H1 (cell line): ENCODE data around the gene R3HDM1. TPM values are rescaled to one million over a fixed set of nuclear protein-coding genes. Genes with fewer than 3 reads are reported as not detected.

Source experiments
- CTCF ChIA-PET: fragments of 300-600 bp; sonication (Branson Sonifier 250); formaldehyde crosslinking; loops from one replicate; lab custom pipeline; 2021; ENCODE audit not compliant: partially characterized antibody; lab: Charles Lee
- POLR2A ChIA-PET: fragments of 300-600 bp; sonication (Branson Sonifier 250); formaldehyde crosslinking; loops from one replicate; lab custom pipeline; 2021; ENCODE audit warnings: inconsistent platforms; ENCODE audit not compliant: partially characterized antibody; lab: Charles Lee
- DNase-seq, 2 experiments: peaks; one replicate each; pipeline versions ENCODE4 v3.0.0 to v3.0.0-alpha.2; 2010 to 2022; ENCODE audit warnings: low spot score in 2 of 2, low read depth in 1 of 2, mixed read lengths in 1 of 2
- FAIRE-seq: peaks from 2 replicates; lab custom pipeline; 2011; peaks lifted over from hg19 to GRCh38; lab: Jason Lieb, UNC
- H2AFZ ChIP-seq: 2 replicates; pipeline ENCODE4 v1.8.1; 2012; ENCODE audit warnings: low read length, inconsistent platforms
- H2AK5ac ChIP-seq: 2 replicates; pipeline ENCODE4 v1.6.1; 2013; ENCODE audit warnings: low read depth, low read length
- H2BK120ac ChIP-seq: replicated peaks from 2 replicates; pipeline ENCODE3; 2013; ENCODE audit warnings: low read depth, low read length, inconsistent platforms
- H2BK12ac ChIP-seq: 2 replicates; pipeline ENCODE4 v1.6.1; 2013; ENCODE audit warnings: low read depth, low read length
- H2BK15ac ChIP-seq: 2 replicates; pipeline ENCODE4 v1.6.1; 2013; ENCODE audit warnings: low read length
- H2BK20ac ChIP-seq: 2 replicates; pipeline ENCODE4 v1.6.1; 2013; ENCODE audit warnings: low read length
- H2BK5ac ChIP-seq: 2 replicates; pipeline ENCODE4 v1.6.1; 2013; ENCODE audit warnings: low read depth, low read length
- H3K14ac ChIP-seq: 2 replicates; pipeline ENCODE4 v1.6.1; 2013; ENCODE audit warnings: inconsistent platforms; ENCODE audit not compliant: insufficient read length
- H3K18ac ChIP-seq: 2 replicates; pipeline ENCODE4 v1.6.1; 2013; ENCODE audit warnings: low read length; ENCODE audit errors: extremely low read depth
- H3K23ac ChIP-seq: 2 replicates; pipeline ENCODE4 v1.6.1; 2013; ENCODE audit warnings: inconsistent platforms; ENCODE audit not compliant: insufficient read length
- H3K23me2 ChIP-seq: 2 replicates; pipeline ENCODE4 v1.6.1; 2013; ENCODE audit warnings: low read depth, low read length
- H3K27ac ChIP-seq: 2 replicates; pipeline ENCODE4 v1.6.1; 2011; ENCODE audit warnings: low read depth, low read length, inconsistent platforms
- H3K27me3 ChIP-seq, 4 experiments: replicated peaks in 1 of 4; 1 replicate in 1 of 4; 2 replicates in 3 of 4; pipeline versions ENCODE4 v1.6.1 to v1.8.1; 2011 to 2013; ENCODE audit warnings: low read length in 3 of 4, mild to moderate bottlenecking in 3 of 4, inconsistent platforms in 2 of 4, mixed read lengths in 2 of 4, moderate library complexity in 1 of 4; ENCODE audit not compliant: control insufficient read depth in 3 of 4, insufficient read depth in 3 of 4; ENCODE audit errors: extremely low read depth in 1 of 4
- H3K36me3 ChIP-seq, 4 experiments: 2 replicates each; pipeline versions ENCODE4 v1.6.1 to v1.8.1; 2011 to 2013; ENCODE audit warnings: mild to moderate bottlenecking in 4 of 4, low read length in 3 of 4, moderate library complexity in 2 of 4, control low read depth in 1 of 4, inconsistent platforms in 1 of 4; ENCODE audit not compliant: insufficient read depth in 4 of 4, control insufficient read depth in 2 of 4
- H3K4ac ChIP-seq: replicated peaks from 2 replicates; pipeline ENCODE3; 2013; ENCODE audit warnings: low read length, low read depth, mixed read lengths, inconsistent platforms; ENCODE audit not compliant: insufficient read length
- H3K4me1 ChIP-seq, 4 experiments: replicated peaks in 1 of 4; 1 replicate in 1 of 4; 2 replicates in 3 of 4; pipeline versions ENCODE4 v1.6.1 to v1.8.1; 2011 to 2013; ENCODE audit warnings: low read length in 3 of 4, inconsistent platforms in 2 of 4, mixed read lengths in 1 of 4; ENCODE audit not compliant: insufficient read depth in 4 of 4, control insufficient read depth in 3 of 4
- H3K4me2 ChIP-seq, 2 experiments: 2 replicates each; pipeline versions ENCODE4 v1.6.1 to v1.8.1; 2011 to 2013; ENCODE audit warnings: low read depth in 2 of 2, low read length in 2 of 2, control low read depth in 1 of 2, inconsistent platforms in 1 of 2, mild to moderate bottlenecking in 1 of 2; ENCODE audit not compliant: insufficient read depth in 1 of 2
- H3K4me3 ChIP-seq, 4 experiments: fragments of 200-600, 300-600 bp in 1 of 4; sonication (generic), shearing (Covaris generic), sonication (Bioruptor Twin) in 1 of 4; 2 replicates each; pipeline versions ENCODE4 v1.5.1 to v1.8.1; 2011 to 2016; ENCODE audit warnings: low read length in 4 of 4, low read depth in 3 of 4, control low read depth in 2 of 4, inconsistent platforms in 2 of 4, mild to moderate bottlenecking in 2 of 4, mixed read lengths in 1 of 4, moderate library complexity in 1 of 4; ENCODE audit not compliant: insufficient read depth in 2 of 4; ENCODE audit errors: extremely low read depth in 1 of 4
- H3K56ac ChIP-seq: replicated peaks from 2 replicates; pipeline ENCODE3; 2013; ENCODE audit warnings: low read depth, mild to moderate bottlenecking, mixed read lengths, low read length, inconsistent platforms; ENCODE audit not compliant: insufficient read length
- H3K79me1 ChIP-seq: 2 replicates; pipeline ENCODE4 v1.6.1; 2013; ENCODE audit warnings: low read depth, low read length, control low read depth
- H3K79me2 ChIP-seq, 2 experiments: 2 replicates each; pipeline versions ENCODE4 v1.6.1 to v1.8.1; 2012 to 2013; ENCODE audit warnings: low read length in 2 of 2, mild to moderate bottlenecking in 2 of 2, inconsistent platforms in 1 of 2; ENCODE audit not compliant: insufficient read depth in 2 of 2, control insufficient read depth in 1 of 2
- H3K9ac ChIP-seq, 4 experiments: replicated peaks in 1 of 4; 1 replicate in 1 of 4; 2 replicates in 3 of 4; pipeline versions ENCODE4 v1.6.1 to v1.8.1; 2011 to 2013; ENCODE audit warnings: low read depth in 3 of 4, low read length in 3 of 4, control low read depth in 2 of 4, mild to moderate bottlenecking in 2 of 4, moderate library complexity in 2 of 4, inconsistent platforms in 1 of 4; ENCODE audit errors: extremely low read depth in 1 of 4
- H3K9me3 ChIP-seq, 2 experiments: 2 replicates each; pipeline versions ENCODE4 v1.6.1 to v1.8.1; 2012 to 2013; ENCODE audit warnings: mild to moderate bottlenecking in 2 of 2, moderate library complexity in 2 of 2, control low read depth in 1 of 2, inconsistent platforms in 1 of 2, low read depth in 1 of 2, low read length in 1 of 2, mixed read lengths in 1 of 2; ENCODE audit not compliant: insufficient read depth in 2 of 2
- H4K20me1 ChIP-seq, 2 experiments: replicated peaks in 1 of 2; 2 replicates each; pipeline versions ENCODE3 to v1.8.1; 2011 to 2013; ENCODE audit warnings: inconsistent platforms in 2 of 2, low read length in 2 of 2, mild to moderate bottlenecking in 1 of 2; ENCODE audit not compliant: insufficient read depth in 2 of 2, control insufficient read depth in 1 of 2
- H4K5ac ChIP-seq: 2 replicates; pipeline ENCODE4 v1.6.1; 2013; ENCODE audit warnings: low read length, low read depth, mixed read lengths, inconsistent platforms; ENCODE audit not compliant: insufficient read length
- H4K8ac ChIP-seq: 2 replicates; pipeline ENCODE4 v1.8.0; 2013; ENCODE audit warnings: mild to moderate bottlenecking, moderate library complexity, low read length, inconsistent platforms; ENCODE audit not compliant: insufficient read depth; ENCODE audit errors: extremely low read depth
- H4K91ac ChIP-seq: replicated peaks from 2 replicates; pipeline ENCODE3; 2013; ENCODE audit warnings: low read length, mixed read lengths, inconsistent platforms; ENCODE audit not compliant: insufficient read length
- CEBPB ChIP-seq: IDR thresholded peaks from 2 replicates; pipeline ENCODE4 v1.6.1; 2012; ENCODE audit warnings: low read depth, low read length
- KDM1A ChIP-seq: fragments of 200-600, 300-600 bp; sonication (generic); IDR thresholded peaks from 2 replicates; pipeline ENCODE4 v1.7.1; 2016; ENCODE audit warnings: mild to moderate bottlenecking, low read length, borderline replicate concordance
- WGBS, 2 experiments: shearing (Covaris generic) in 1 of 2; methylation state at CpG; one replicate each; pipeline versions ENCODE4 v1.1.6 to v1.1.7; 2013 to 2015; ENCODE audit warnings: low lambda C conversion rate in 2 of 2, mixed read lengths in 2 of 2, inconsistent platforms in 1 of 2, low coverage in 1 of 2, missing lambda C conversion rate in 1 of 2; ENCODE audit not compliant: insufficient replicate concordance in 2 of 2, insufficient coverage in 1 of 2, insufficient read length in 1 of 2; ENCODE audit errors: extremely low coverage in 1 of 2, missing lambda C conversion rate in 1 of 2; 5-methylcytosine and 5-hydroxymethylcytosine counted together
- polyA plus RNA-seq, 7 experiments: library from polyadenylated mRNA; depleted of rRNA in 3 of 7; stranded (reverse) in 5 of 7; unstranded in 2 of 7; fragments of >200 nt in 5 of 7; fragments of 200-250 nt in 2 of 7; gene quantifications; 1 replicate in 5 of 7; 2 replicates in 1 of 7; 4 replicates in 1 of 7; pipeline versions ENCODE4 v1.2.1 to v1.2.3, GENCODE V29; 2011 to 2013; ENCODE audit warnings: missing spikeins in 2 of 7, mixed read lengths in 2 of 7
- total RNA-seq: library from RNA; stranded (reverse); fragmentation: NEBNext Ultra II Directional; extraction: Animal tissue kit (Norgen Biotek cat#: 25700); gene quantifications from 2 replicates; pipeline ENCODE4 v1.2.1, GENCODE V29; 2021

Gene R3HDM1
- total and polyA plus RNA-seq, 2 of the 8 experiments (the other 6 are each of a cell fraction or from before 2014, with no cell fraction given): 77.7 to 120 TPM

DNA sequence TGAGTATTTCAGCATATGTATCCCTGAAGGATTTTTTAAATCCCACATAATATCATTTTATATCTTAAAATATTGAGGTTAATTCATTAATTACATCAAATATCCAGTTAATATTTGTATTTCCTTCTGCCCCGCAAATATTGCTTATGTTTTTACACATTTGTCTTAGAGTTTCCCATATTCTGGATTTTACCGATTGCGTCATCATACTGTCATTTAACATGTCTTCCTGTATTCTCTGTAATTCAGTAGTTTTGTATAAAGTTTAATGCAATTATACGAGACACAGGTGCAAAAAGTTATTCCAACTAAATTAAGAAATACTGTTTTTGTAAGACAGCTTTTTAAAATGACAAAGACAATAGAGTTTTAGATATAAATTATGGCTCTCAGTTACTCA is 176.9 kb downstream of the R3HDM1 start:
- Histone ChIP-seq H2AFZ (no peak overlapping the region), H3K4ac (no peak overlapping the region), H4K20me1 (no peaks in the 10 kb centered on the region), H3K56ac (no peak overlapping the region), H3K27me3 (no peaks in the 10 kb centered on the region), H3K18ac (no peak overlapping the region), H3K9me3 (no peaks in the 10 kb centered on the region), H3K27ac (no peak overlapping the region)
- TF ChIP-seq CEBPB (peak; percentile 62; the same call in 1 of the 2 replicates), KDM1A (no peak)
- TF ChIP-seq, all 59 proteins: peak for 1
- Histone ChIP-seq H3K36me3 (peaks cover 0 to 3% (median 0%) of the 10 kb centered on the region in 4 experiments; a peak in 2 of 8 replicates), H2BK12ac (no peak overlapping the region), H2BK20ac (no peak overlapping the region), H3K9ac (no peak overlapping the region), H2AK5ac (no peak overlapping the region), H2BK120ac (no peak overlapping the region), H3K79me1 (no peaks in the 10 kb centered on the region), H3K4me1 (no peaks in the 10 kb centered on the region), H3K4me2 (no peak overlapping the region), H4K8ac (no peak overlapping the region), H2BK15ac (no peak overlapping the region), H3K23me2 (no peaks in the 10 kb centered on the region), H3K79me2 (no peaks in the 10 kb centered on the region), H3K23ac (no peak overlapping the region), H2BK5ac (no peak overlapping the region), H4K91ac (no peak overlapping the region), H3K4me3 (no peak overlapping the region), H4K5ac (no peak overlapping the region), H3K14ac (no peak overlapping the region)
- ChIA-PET POLR2A (no interaction called here), CTCF (interaction anchor here (0.6 to 4.4 kb wide), 5 partner anchors 21 to 719 kb away, joined by 3 to 32 read pairs (median 13); no protein-coding TSS in a partner anchor)
- DNase-seq: no peak
- 93% methylated on average over 4 of the region's 4 CpGs; no CpG with 5 or more reads in 1 of the 2 experiments for WGBS, 2 experiments
- FAIRE-seq: no peak
